GM18858 (cell line): ENCODE measurements around the gene GPS2.

Experiments
- ATAC-seq: cut with Tn5 transposase; IDR thresholded peaks from one replicate; pipeline ENCODE4 v1.9.1; 2021; ENCODE audit not compliant: unreplicated experiment

The GPS2 gene, protein sequence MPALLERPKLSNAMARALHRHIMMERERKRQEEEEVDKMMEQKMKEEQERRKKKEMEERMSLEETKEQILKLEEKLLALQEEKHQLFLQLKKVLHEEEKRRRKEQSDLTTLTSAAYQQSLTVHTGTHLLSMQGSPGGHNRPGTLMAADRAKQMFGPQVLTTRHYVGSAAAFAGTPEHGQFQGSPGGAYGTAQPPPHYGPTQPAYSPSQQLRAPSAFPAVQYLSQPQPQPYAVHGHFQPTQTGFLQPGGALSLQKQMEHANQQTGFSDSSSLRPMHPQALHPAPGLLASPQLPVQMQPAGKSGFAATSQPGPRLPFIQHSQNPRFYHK

DNA sequence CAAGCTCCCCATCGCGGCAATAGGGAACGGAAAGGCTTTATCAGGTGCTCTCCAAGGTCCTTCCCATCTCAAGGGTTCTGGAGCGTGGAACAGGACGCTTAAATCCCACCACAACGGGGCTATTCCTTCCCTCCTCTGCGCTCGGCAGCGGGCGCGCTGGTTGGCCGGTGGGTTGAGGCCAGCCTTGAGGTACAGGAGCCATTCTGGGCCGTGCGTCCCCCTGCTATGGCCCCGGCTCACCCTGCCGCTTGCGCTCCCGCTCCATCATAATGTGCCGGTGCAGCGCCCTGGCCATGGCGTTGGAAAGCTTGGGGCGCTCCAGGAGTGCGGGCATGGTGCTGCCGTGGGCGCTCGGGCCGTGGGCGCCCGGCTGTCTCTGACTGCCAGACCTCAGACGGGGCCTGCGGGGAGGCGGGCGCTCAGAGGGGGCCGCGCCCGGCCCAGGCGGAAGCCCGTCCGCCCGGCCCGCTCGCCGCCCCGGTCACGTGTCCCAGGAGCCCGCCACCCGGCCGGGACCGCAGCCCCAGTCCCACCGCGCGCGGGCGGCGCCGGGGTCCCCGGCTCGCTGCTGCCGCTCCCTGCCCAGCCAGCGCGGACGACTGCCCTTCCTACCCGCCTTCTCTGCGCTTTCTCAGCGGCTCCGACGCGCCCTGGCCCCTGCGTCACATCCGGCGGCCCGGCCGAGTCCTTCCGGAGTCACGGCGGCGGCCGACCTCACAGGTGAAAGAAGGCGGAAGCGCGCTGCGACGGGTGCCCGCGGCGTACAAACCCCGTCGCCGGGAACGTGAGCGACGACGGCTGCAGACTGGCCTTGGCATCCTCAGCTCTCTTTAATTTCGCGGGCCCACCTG is at the start of gene GPS2:
GPS2 (minus strand) TSS at position 642 of the 851 bp plus-strand sequence; CDS start at position 334, 308 bp downstream.
- ATAC-seq, result peak; percentile 64

DNA sequence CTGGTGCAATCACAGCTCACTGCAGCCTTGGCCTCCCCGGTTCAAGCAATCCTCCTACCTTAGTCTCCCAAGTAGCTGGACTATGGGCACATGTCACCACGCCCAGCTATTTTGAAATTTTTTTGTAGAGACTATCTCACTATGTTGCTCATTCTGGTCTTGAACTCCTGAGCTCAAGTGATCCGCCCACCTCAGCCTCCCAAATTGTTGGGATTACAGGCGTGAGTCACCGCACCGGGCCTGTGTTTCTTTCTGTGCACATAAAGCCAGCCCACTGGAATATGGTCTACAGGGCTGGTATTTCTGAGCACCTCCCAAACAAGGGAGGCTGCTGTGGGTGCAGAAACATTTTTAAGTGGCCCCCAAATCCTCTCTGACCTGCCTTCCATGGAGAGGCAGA is 48.2 kb upstream of the GPS2 start:
- ATAC-seq, result no peak

- no peak for ATAC-seq
Measured at GRCh38 chr17:7361906-7362305, 46.7 kb upstream of the GPS2 start.

DNA sequence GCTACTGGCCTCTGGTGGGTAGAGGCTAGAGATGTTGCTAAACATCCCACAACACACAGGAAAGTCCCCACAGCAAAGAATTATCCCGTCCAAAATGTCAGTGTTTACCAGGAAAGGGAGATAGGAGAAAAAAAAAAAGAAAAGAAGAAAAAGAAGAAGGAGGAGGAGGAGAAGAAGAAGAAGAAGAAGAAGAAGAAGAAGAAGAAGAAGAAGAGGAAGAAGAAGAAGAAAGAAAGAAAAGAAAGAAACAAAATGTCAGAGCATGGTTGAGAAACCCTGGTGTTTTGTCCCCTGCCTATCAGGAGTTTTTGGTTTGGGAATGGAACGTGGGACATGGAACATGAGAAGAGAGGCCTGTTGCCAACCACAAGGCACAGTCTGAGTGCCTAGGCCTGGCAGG is 42.2 kb upstream of the GPS2 start:
- ATAC-seq, result no peak

DNA sequence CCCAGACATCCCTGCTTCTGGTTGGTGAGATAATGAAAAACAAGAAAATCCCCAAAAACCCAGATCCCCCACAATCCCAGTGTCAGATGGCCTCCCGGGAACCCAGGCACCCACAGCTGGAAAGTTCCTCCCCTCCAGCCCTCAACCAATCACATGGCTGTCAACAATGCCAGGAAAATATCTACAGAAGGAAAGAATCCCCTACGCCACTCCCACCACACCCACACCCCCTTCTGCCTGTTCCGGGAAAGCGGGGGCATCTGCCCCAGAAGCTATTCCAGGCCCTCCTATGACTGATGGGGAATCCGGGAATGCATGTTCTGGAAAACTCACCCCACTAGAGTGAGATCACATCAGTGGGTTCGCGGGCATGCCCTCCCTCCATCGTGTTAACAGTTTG is 41.6 kb upstream of the GPS2 start:
- ATAC-seq, result no peak

DNA sequence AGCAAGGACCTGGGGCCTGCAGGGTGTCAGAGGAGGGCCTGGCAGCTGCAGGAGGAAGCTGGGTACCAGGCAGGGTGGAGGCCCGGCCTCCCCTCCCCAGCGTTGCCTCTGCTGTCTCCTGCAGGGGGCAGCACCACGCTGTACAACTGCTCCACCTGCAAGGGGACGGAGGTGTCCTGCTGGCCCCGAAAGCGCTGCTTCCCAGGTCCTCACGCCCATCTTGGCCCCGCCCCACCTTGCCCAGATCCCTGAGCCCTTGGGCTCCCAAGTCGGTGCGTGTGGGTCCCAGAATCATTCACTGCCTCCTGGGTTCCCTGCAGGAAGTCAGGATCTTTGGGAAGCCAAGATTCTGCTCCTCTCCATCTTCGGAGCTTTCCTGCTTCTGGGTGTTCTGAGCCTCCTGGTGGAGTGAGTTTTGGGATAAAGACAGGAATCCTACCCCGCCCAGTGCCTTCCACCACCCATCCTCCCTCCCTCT is 41.0 kb upstream of the GPS2 start:
- ATAC-seq, result no peak

- no peak for ATAC-seq
Measured at GRCh38 chr17:7355573-7355972, 40.4 kb upstream of the GPS2 start.

DNA sequence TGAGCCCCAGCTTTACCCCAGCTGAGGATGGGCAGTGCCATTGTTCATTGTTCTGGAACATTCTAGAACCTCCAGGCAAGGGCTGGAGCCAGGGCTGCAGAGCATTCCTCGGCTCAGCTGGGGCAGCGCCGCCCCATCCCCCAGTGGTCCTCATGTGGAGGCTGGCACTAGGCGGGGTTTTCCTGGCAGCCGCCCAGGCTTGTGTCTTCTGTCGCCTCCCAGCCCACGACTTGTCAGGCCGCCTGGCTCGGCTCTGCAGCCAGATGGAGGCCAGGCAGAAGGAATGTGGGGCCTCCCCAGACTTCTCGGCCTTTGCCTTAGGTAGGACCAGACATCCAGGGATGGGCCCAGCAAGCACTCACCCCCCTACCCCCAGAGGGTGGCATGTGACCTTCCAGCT is 39.9 kb upstream of the GPS2 start, which contains the start of gene TMEM95:
TMEM95 (plus strand) TSS at position 104 of the 400 bp plus-strand sequence; CDS start at position 153, 49 bp downstream.
- no peak for ATAC-seq

- ATAC-seq, result no peak
Measured at GRCh38 chr17:7354262-7354843, 39.2 kb upstream of the GPS2 start.

DNA sequence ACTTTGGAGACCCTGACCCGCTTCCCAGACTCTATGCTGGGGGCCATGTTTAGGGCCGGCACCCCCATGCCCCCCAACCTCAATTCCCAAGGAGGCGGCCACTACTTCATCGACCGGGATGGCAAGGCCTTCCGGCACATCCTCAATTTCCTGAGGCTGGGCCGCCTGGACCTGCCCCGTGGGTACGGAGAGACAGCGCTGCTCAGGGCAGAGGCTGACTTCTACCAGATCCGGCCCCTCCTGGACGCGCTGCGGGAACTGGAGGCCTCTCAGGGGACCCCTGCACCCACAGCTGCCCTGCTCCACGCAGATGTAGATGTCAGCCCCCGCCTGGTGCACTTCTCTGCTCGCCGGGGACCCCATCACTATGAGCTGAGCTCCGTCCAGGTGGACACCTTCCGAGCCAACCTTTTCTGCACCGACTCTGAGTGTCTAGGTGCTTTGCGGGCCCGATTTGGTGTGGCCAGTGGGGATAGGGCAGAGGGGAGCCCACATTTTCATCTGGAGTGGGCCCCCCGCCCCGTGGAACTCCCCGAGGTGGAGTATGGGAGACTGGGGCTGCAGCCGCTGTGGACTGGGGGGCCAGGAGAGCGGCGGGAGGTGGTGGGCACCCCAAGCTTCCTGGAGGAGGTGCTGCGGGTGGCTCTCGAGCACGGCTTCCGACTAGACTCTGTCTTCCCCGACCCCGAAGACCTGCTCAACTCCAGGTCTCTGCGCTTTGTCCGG is 37.9 kb upstream of the GPS2 start:
- ATAC-seq, result no peak

GRCh38 chr17:7352503-7352889 is 37.3 kb upstream of the GPS2 start:
- no peak for ATAC-seq

GRCh38 chr17:7351665-7352502 is 36.7 kb upstream of the GPS2 start, which contains the start of gene KCTD11:
TSS of gene KCTD11 (plus strand) at chr17:7352162.
- peak; percentile 45 for ATAC-seq

- no peak for ATAC-seq
Measured at GRCh38 chr17:7348478-7349242, 33.5 kb upstream of the GPS2 start.

GRCh38 chr17:7347630-7348477 is 32.7 kb upstream of the GPS2 start:
- ATAC-seq, result no peak

DNA sequence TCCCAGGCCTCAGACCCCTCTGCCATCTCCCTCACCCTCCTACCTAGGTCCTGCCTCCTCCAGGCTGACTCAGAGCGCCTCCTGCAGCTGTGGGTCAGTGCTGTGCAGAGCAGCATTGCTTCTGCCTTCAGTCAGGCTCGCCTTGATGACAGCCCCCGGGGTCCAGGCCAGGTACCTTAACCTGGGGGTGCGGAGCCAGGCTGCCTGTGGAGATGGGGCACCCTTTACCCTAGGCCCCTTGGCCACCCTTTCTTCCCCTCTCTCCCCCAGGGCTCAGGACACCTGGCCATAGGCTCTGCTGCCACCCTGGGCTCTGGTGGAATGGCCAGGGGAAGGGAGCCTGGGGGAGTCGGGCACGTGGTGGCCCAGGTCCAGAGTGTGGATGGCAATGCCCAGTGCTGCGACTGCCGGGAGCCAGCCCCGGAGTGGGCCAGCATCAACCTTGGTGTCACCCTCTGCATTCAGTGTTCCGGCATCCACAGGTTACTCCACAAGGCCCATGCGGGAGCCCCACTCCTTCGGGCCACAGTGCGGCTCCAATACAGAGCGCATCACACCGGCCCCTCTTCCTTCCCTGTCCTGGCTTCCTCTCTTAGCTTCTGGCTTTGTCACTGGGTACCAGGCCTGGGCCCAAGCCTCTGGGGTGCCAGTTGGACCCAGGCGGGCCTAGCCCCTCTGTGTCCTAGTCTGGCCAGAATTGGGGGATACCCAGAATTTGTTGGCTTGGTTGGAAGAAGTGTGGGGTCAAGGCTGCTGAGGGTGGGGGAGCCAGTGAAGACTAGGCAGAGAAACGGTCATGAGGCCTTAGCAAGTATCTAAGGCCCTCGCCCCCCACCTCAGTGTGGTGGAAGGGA is 31.8 kb upstream of the GPS2 start:
- no peak for ATAC-seq

GRCh38 chr17:7343250-7343649 is 28.1 kb upstream of the GPS2 start:
- no peak for ATAC-seq

- no peak for ATAC-seq
Measured at GRCh38 chr17:7341842-7342241, 26.7 kb upstream of the GPS2 start.
